PC-9 (cell line): ENCODE measurements around the gene MVB12B.

ENCODE experiments used
- CTCF ChIP-seq: fragments of 200-600 bp; sonication (generic); conservative IDR thresholded peaks from 2 replicates; pipeline ENCODE4 v1.6.1; 2017; ENCODE audit warnings: mixed run types, antibody characterized with exemption, mild to moderate bottlenecking, moderate library complexity
- EZH2 ChIP-seq: fragments of 200-600 bp; sonication (generic); IDR thresholded peaks from 2 replicates; pipeline ENCODE4 v1.8.0; 2017; ENCODE audit warnings: antibody characterized with exemption, low read depth

GRCh38 chr9:126443144-126443543, 116.5 kb downstream of the MVB12B start:
- TF ChIP-seq CTCF: no peak
- TF ChIP-seq EZH2: no peak
